ENCODE measurements around the gene KCNMA1. TPM values are rescaled to one million over a fixed set of nuclear protein-coding genes. Genes with fewer than 3 reads are reported as not detected.
A peak's percentile ranks its signal among the peaks of the same experiment; 100 is the strongest.

The KCNMA1 gene
- total RNA-seq, 1 experiment from 2014 or later = 20.7 TPM

GRCh38 chr10:77490534-77491314, 146.9 kb downstream of the KCNMA1 start:
- no peaks in the 10 kb centered on the region for H3K27me3 ChIP-seq (replicated peaks; ENCODE audit: control insufficient read depth, insufficient read depth, low read length)
- peaks cover 15% of the 10 kb centered on the region for H3K4me1 ChIP-seq
- peaks cover 16% of the 10 kb centered on the region for H3K4me1 Mint-ChIP-seq (ENCODE audit: low read depth, unreplicated experiment)
- no peaks in the 10 kb centered on the region for H3K36me3 Mint-ChIP-seq (ENCODE audit: insufficient read depth, unreplicated experiment)
- ChIA-PET POLR2A (no interaction called here), CTCF (interaction anchor here (0.6 kb wide), 1 partner anchor 113 kb away, joined by 3 read pairs; no protein-coding TSS in a partner anchor)
- TF ChIP-seq, protein P1, sequence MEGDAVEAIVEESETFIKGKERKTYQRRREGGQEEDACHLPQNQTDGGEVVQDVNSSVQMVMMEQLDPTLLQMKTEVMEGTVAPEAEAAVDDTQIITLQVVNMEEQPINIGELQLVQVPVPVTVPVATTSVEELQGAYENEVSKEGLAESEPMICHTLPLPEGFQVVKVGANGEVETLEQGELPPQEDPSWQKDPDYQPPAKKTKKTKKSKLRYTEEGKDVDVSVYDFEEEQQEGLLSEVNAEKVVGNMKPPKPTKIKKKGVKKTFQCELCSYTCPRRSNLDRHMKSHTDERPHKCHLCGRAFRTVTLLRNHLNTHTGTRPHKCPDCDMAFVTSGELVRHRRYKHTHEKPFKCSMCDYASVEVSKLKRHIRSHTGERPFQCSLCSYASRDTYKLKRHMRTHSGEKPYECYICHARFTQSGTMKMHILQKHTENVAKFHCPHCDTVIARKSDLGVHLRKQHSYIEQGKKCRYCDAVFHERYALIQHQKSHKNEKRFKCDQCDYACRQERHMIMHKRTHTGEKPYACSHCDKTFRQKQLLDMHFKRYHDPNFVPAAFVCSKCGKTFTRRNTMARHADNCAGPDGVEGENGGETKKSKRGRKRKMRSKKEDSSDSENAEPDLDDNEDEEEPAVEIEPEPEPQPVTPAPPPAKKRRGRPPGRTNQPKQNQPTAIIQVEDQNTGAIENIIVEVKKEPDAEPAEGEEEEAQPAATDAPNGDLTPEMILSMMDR (IDR thresholded peaks at IDR 0.05; ENCODE audit: insufficient read depth in 1 of 2, low read depth in 1 of 2, low read length in 1 of 2, severe bottlenecking in 1 of 2, unreplicated experiment in 1 of 2) = no peak
- H3K4me3 Mint-ChIP-seq (ENCODE audit: unreplicated experiment) = no peak overlapping the region
- no peak overlapping the region for H3K27ac Mint-ChIP-seq (ENCODE audit: unreplicated experiment)
- no peaks in the 10 kb centered on the region for H3K36me3 ChIP-seq (ENCODE audit: control insufficient read depth, insufficient read depth, low read length)
- H3K4me3 ChIP-seq (ENCODE audit: low read depth, low read length) = no peak overlapping the region
- H3K9me3 ChIP-seq = 0 out of 2 replicates have a peak, but pooled peaks cover 3% of the 10 kb centered on the region
- intact Hi-C loops (cut with micrococcal nuclease; ENCODE audit: unreplicated experiment) = loop anchor here (10.0 kb wide), 1 partner anchor 196 kb away; no protein-coding TSS in a partner anchor
- no peaks in the 10 kb centered on the region for H3K9me3 Mint-ChIP-seq (ENCODE audit: unreplicated experiment)
- no TSS peak for BruUV-seq (replicated peaks)
- no peak for DNase-seq
- H3K27me3 Mint-ChIP-seq (ENCODE audit: insufficient read depth, unreplicated experiment) = no peaks in the 10 kb centered on the region

DNA sequence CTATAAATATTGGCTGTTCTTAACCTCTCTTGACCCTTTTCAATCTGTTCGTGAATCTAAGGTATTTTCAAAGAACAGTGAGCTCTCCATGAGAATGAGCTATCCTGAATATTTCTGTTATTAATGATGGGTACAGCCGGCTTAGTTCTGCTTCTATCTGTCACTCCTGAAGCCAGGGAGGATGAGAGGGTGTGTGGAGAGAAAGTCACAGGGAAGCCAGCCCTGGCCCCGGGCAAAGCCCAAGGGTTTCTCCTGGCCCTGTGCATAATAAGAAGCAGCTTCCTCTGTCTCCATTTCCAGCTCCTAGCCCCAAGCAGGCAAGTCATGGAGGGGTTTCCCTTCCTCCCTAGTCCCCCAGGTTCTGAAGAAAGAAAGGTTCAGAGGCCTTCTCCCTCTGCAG, 151.1 kb downstream of the KCNMA1 start:
- Mint-ChIP-seq H3K9me3 (ENCODE audit: unreplicated experiment) (no peaks in the 10 kb centered on the region), H3K4me3 (ENCODE audit: unreplicated experiment) (no peak overlapping the region), H3K27ac (ENCODE audit: unreplicated experiment) (no peak overlapping the region), H3K27me3 (ENCODE audit: insufficient read depth, unreplicated experiment) (no peaks in the 10 kb centered on the region), H3K4me1 (ENCODE audit: low read depth, unreplicated experiment) (peaks cover 14% of the 10 kb centered on the region), H3K36me3 (ENCODE audit: insufficient read depth, unreplicated experiment) (no peaks in the 10 kb centered on the region)
- Histone ChIP-seq H3K4me1 (peaks cover 23% of the 10 kb centered on the region), H3K9me3 (0 out of 2 replicates have a peak, but pooled peaks cover 3% of the 10 kb centered on the region), H3K36me3 (ENCODE audit: control insufficient read depth, insufficient read depth, low read length) (no peaks in the 10 kb centered on the region), H3K27me3 (replicated peaks; ENCODE audit: control insufficient read depth, insufficient read depth, low read length) (no peaks in the 10 kb centered on the region), H3K4me3 (ENCODE audit: low read depth, low read length) (no peak overlapping the region)
- TF ChIP-seq, protein P1 (IDR thresholded peaks at IDR 0.05; ENCODE audit: insufficient read depth in 1 of 2, low read depth in 1 of 2, low read length in 1 of 2, severe bottlenecking in 1 of 2, unreplicated experiment in 1 of 2) = no peak
- ChIA-PET CTCF (interaction anchor here (0.6 to 1.7 kb wide), 11 partner anchors 10 to 321 kb away, joined by 3 to 10 read pairs (median 4); no protein-coding TSS in a partner anchor), POLR2A (no interaction called here)
- BruUV-seq (replicated peaks) = no TSS peak
- DNase-seq = no peak
- intact Hi-C loops (cut with micrococcal nuclease; ENCODE audit: unreplicated experiment) = loop anchor here (1.0 to 10.0 kb wide), 8 partner anchors 26 to 312 kb away; no protein-coding TSS in a partner anchor

DNA sequence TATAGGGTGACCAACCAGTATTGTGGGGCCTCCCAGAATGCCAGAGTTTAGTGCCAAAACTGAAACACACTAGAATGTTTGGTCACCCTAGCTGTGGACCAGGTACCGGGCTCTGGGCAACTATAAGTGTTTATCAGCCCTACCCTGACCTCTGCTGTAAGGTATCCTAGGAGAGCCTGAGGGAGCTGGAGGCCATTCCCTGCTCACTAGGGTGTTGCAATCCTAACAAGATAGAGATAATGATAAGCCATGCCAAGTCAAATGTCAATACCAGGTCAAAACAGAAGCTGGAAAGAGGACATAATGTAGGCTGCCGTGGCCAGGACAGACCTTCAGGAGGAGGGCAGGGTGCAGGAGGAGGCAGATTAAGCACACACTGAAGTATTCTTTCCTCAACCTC, 151.8 kb downstream of the KCNMA1 start:
- H3K4me1 Mint-ChIP-seq (ENCODE audit: low read depth, unreplicated experiment) = peaks cover 14% of the 10 kb centered on the region
- H3K27ac Mint-ChIP-seq (ENCODE audit: unreplicated experiment) = no peak overlapping the region
- ChIA-PET CTCF (interaction anchor here (0.6 to 1.7 kb wide), 10 partner anchors 11 to 320 kb away, joined by 3 to 10 read pairs (median 4); no protein-coding TSS in a partner anchor), POLR2A (no interaction called here)
- no peak overlapping the region for H3K4me3 Mint-ChIP-seq (ENCODE audit: unreplicated experiment)
- H3K27me3 Mint-ChIP-seq (ENCODE audit: insufficient read depth, unreplicated experiment) = no peaks in the 10 kb centered on the region
- peaks cover 23% of the 10 kb centered on the region for H3K4me1 ChIP-seq
- H3K27me3 ChIP-seq (replicated peaks; ENCODE audit: control insufficient read depth, insufficient read depth, low read length) = no peaks in the 10 kb centered on the region
- no TSS peak for BruUV-seq (replicated peaks)
- no peak overlapping the region for H3K4me3 ChIP-seq (ENCODE audit: low read depth, low read length)
- 0 out of 2 replicates have a peak, but pooled peaks cover 3% of the 10 kb centered on the region for H3K9me3 ChIP-seq
- no peaks in the 10 kb centered on the region for H3K36me3 Mint-ChIP-seq (ENCODE audit: insufficient read depth, unreplicated experiment)
- no peaks in the 10 kb centered on the region for H3K36me3 ChIP-seq (ENCODE audit: control insufficient read depth, insufficient read depth, low read length)
- peak; percentile 67 to 70 for DNase-seq
- intact Hi-C loops (cut with micrococcal nuclease; ENCODE audit: unreplicated experiment) = loop anchor here (1.0 to 10.0 kb wide), 8 partner anchors 27 to 311 kb away; no protein-coding TSS in a partner anchor
- H3K9me3 Mint-ChIP-seq (ENCODE audit: unreplicated experiment) = no peaks in the 10 kb centered on the region
- TF ChIP-seq, protein P1 (IDR thresholded peaks at IDR 0.05; ENCODE audit: insufficient read depth in 1 of 2, low read depth in 1 of 2, low read length in 1 of 2, severe bottlenecking in 1 of 2, unreplicated experiment in 1 of 2) = no peak
